GM04504 (cell line): ENCODE data around the gene FHIP1A.

ENCODE experiments used
- DNase-seq: peaks from one replicate; pipeline ENCODE4 v3.0.0-alpha.2; 2012; ENCODE audit warnings: low read depth

The FHIP1A gene

DNA sequence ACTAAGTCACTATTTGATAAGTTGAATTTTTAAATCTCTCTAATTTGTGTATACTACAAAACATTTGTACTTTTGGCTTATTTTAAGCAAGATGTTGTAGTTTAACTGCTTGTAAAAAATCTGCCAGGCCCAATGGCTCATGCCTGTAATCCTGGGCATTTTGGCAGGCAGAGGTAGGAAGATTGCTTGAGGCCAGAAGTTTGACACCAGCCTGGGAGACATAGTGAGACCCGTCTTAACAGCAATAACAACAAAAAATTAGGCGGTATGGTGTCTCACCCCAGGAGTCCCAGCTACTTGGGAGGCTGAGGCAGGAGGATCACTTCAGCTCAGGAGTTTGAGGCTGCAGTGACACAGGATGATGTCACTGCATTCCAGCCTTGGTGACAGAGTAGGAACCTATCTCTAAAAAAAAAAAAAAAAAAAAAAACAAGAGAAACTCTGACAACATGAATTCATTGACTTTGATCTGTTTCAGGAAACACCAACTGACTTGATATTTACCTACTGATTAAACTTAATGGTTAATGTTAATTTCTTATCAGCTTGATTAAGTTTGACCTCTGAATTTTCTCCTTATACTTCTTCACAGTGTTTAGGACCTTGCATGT, 8.9 kb downstream of the FHIP1A start:
- no peak for DNase-seq

DNA sequence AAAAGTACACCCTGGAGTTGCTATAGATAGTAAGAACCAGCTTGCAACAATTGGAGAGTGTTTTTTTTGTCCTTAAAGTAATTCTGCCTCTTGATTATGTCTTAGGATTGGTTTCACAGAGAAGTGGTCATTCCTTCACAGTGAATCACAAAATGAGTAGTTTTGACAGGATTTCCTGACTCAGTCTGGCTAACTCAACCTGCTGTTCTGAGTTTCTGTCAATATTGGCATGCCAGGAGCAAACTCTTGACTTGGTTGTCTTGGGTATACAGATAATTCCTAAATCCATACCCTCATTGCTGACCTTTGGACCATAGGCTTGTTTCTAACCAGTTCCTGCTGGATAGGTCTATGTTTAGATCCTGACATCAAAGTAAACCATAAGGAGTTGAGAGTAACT, 9.4 kb downstream of the FHIP1A start:
- DNase-seq = peak; percentile 63

DNA sequence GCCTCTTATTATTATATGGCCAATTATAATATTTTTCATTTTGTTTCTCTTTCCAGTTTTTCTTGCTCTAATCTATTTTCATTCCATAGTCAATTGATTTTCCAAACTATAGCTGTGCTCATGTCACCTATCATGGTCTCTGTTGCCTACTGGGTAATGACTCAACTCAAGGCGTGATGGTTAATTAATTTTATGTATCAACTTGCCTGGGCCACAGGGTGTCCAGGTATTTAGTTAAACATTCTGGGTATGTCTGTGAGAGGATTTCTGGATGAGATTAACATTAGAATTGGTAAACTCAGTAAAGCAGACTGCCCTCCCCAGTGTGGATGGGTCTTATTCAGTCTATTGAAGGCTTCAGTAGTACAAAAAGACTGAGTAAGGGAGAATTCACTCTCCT, 9.9 kb downstream of the FHIP1A start:
- DNase-seq = no peak

DNA sequence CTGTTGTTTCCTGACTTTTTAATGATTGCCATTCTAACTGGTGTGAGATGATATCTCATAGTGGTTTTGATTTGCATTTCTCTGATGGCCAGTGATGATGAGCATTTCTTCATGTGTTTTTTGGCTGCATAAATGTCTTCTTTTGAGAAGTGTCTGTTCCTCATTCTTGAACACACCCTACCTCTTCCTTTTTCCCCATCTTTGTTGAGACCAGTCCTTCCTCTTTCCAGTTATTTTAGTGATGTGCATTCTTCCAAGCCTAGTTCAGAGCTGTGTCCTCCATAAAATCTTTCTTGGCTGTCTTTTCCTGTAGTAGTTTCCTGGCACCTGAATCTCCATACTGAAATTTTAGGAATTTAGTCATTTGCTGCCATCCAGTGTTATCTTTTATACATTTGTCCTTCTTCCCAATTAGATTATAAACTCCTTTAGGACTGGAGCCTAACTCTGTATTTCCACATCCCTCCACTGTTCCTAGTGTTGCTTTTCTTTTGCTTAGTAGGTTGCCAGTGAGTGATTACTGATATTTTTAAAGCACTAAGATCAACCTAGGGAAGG, 11.4 kb downstream of the FHIP1A start:
- DNase-seq = peak; percentile 14

DNA sequence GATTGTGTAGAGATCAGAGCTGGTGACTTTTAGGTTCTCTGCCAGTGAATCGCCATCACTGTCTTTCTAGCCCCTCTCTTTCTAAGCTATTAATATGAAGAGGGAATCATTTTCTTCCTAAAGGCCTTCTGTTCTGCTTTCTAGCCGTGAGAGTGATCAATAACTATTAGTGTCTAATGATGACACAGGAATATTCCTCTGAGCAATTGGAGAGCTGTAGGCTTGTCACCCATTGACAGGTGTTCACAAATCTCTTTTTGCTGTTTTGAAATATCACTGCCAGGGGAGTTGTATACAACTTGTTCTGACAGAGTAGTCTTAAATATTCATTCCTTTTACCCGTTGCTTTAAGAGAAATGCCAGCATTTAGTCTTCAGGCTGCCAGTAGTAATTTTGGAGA, 13.9 kb downstream of the FHIP1A start:
- DNase-seq = no peak

DNA sequence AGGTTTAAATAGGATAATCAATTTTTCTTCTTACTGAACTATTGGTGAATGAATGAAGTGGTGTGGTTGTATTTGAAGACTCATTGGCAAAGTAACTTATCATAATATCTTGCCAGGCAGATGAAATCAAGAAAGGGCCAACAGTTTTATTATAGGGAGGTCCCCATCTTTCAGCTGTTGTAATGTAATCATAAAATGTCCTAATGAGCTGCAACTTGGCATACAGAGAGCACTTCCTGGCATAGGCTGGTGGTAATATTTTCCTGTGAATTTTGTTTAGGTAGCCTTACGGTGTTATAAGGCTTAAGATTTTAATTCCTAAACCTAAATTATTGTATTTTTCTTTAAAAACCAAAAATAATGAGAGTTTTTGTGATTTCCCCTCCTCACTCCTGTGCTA, 17.5 kb downstream of the FHIP1A start:
- DNase-seq = no peak

DNA sequence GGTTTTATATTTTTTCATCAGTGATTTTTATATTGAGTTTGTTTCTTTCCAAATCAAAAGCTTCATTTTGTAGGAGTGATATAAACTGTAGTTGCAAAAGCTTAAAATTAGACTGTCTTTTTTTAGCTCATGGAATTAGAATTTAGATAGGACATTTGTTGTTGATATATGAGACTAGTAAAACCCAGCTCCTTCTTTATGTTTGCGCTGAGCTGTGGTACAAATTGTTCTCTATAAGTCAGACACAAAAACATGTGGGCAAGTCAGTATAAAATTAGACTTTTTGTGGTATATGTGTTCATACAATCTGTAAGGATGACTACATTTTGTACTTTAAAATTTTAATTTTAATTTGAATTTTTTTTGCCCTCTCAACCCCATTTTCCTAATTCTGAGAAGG, 18.3 kb downstream of the FHIP1A start:
- DNase-seq = no peak

DNA sequence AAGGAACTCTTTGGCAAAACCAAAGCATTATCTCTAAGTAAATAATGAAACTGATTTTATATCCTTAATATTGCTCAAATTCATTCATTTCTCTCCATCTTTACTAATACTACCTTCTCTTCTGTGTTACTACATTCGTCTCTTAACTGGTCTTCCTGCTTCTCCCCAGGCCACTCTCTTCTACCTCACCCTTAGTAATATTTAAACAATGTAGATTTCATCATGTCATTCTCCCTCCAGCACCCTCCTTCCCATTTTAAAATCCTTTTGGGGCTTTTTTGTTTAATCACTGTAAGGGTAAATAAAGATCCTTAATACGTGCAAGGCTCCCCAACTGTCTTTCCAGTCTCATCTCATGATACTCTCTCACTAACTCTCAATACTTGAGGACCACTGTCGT, 19.4 kb downstream of the FHIP1A start:
- DNase-seq = no peak

DNA sequence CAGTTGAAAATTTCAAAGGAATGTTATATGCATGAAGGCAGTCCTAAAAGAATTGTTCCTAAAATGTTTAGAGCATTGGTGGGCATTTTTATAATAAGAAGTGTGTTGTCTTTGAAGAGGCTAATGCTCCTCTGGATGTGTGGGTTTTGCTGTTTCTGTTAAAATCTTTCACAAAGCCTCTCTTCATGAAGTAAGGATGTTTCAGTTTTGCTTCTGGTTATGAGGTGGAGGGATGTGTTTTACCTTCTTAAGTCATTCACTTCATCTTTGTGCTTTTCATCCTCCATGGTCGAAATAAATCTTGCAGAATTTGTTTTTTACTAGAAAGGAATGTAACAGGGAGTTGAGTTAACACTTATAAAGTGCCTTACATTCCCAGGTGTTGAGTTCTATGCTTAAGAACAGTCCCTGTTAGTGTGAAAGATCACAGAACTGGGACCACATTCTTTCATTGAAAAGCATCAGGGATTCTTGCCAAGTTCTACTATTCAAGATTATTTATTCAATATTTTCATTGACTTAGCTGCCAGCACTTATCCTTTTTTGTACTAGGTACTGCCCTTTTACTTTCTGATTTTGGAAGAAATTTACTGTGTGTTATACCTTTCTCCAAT, 21.1 kb downstream of the FHIP1A start:
- no peak for DNase-seq

DNA sequence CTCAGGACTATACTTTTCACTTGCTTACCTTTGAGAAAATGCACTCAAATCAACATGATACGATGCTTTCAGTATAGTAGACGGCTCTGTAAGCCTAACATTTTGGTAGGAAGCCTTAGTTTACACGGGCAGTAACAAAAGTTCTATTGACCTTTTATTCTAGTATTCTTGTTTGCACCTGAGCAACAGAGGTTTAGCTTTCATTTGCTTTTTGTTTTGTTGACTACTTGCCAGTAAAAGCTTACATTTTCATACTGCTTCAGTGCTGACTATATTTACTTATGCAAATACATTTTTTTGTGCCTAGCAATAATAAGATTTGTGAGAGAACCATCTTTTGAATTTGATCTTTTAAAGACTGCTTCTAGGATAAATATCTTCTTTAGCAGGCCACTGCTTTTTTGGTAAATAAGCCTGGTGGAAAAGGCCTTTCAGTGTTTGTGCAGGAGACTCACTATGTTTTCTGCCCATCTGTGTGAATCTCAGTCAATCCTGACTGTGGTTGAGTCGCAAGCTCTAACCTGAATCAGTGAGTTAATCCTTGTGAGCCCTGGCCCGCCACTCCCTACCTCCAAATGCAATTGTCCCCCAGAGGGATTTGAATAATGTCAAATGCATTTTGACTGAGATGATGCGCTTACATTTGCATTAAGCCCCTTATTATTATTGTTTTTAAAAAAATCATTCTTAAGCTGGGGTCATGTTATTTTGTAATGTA, 21.9 kb downstream of the FHIP1A start:
- DNase-seq = no peak

DNA sequence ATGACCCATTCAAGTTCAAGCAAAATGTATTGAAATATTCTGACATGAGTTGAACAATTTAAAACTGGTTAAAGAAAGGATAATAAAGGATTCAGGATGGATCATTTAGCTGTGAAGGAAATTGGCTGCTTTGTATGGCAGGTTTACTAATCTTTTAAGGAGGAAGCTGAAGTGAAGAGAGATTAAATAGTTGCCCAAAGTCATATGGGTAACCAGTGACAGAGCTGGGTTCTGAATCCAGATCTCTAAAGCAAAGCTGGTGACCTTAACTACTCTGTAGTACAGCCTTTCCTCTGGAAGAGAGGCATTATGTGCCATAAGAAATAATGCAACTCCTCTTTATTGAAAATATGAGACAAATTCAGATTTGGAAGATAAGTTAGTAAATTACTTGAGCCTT, 22.8 kb downstream of the FHIP1A start:
- no peak for DNase-seq

DNA sequence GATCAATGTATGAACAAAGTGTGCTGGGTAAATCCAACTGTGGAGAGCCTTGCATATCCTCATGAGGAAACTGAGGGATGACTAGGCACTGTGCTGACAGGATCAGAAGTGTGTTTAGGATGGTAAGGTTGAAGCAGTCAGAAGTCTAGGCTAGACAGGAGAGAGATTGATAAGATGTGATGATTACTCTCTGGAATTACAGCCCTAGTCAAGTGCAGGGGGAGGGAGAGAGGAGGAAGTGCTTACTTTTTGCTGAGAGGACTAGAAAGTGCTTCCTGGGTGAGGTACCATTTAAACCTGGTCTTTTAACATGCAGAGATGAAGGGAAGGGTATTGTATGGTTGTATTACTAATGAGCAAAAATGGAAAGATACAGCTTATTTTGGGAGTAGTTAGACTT, 23.7 kb downstream of the FHIP1A start:
- DNase-seq = no peak

DNA sequence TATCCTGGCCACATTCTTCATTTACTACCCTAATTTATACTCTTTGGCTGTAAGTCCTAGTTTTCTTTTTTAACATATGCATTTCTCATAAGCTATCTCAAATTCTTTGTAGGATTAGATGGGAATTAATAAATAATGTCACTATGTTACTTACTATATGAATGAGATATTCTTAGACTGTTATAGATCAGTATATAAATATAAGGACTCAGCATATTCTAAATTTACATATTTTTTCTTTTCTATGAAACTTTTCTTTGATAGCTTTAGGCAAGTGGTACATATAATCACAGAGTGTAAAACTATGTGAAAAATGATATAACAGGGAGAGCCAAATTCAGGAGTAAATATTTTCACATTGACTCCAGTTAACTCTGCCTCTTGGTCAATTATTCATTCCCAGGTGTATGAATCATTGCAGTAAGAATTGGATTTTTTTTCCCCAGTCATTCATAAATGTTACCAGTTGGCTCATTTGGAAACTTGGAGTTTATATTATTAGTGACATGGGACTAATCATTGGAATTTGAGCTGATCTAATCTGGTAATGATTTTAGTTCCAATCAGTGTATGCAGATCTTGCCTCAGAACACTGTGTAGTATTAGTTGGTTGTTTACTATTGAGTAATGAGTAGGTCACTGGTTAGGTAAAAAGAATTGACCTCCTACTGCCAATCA, 25.3 kb downstream of the FHIP1A start:
- DNase-seq = peak; percentile 18

DNA sequence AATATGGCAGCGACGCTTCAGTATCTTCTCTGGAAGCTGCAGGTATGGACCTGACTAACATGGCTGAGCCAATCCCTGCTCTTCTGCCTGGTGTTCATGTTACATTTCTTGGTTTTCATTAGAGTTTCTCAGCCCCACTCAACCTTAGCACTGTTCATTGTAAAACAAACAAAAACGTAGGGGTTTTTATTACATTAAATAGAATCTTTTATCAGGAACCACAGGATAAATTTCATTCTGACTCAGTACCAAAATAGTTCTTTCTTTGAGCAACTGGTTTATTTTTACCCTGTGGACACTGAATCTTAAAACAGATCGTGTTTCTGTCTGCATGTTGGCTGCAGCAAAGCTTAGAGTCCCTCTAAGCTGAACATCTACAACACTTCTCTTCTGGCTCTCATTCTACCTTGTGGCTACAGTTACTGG, 27.1 kb downstream of the FHIP1A start:
- no peak for DNase-seq

DNA sequence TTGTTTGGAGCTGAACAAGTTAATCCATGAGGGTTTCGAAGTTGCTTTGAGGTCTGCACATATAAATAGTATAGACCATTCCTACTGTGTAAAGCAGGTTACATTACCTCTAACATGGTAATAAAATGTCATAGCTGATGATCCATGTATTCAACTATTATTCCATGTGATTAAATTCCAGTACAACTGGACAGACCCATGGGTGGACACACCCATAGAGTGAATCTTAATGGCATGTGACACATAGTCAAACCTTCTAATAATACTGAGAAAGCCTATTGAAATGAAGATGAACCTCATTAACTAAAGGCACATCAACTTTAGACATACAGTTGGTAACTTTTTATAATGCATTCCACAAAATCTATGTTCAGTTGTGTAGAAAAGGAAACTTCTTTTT, 28.5 kb downstream of the FHIP1A start:
- no peak for DNase-seq

DNA sequence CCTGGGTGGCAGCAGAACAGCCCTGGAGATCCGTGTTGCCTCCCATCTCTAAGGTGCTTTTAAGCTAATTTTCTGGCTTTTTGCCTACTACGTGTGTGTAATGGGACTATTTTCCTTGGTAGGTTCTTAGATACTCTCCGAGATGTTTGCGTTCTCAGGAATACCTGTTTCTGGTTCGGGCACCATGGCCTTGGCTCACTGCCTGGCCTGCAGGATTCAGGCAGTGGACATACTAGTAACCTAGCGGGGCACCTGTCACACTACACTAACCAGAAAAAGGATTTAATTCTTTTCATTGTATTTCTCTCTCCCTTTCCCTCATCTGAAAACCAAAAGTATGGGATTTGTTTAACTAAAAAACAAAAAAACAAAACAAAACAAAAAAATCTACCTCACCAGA, 29.2 kb downstream of the FHIP1A start:
- DNase-seq = no peak

DNA sequence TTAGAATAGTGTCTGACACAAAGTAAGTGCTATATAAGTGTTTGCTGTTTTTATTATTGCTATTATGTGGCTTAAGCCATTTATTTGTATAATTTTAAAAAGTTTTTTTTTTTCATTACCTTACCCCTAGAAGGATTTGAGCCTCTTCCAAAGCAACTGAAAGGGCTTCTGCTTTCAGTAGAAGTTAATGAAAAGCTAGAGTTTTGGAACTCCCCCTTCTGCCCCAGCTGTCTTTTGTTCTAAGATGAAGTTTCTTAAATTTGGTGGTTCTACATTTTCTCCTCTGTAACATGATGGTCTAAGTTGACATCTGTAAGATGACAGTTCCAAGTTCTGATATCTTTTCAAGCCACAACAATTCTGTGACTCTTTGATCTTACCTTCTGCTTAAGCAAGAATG, 30.3 kb downstream of the FHIP1A start:
- DNase-seq = no peak

DNA sequence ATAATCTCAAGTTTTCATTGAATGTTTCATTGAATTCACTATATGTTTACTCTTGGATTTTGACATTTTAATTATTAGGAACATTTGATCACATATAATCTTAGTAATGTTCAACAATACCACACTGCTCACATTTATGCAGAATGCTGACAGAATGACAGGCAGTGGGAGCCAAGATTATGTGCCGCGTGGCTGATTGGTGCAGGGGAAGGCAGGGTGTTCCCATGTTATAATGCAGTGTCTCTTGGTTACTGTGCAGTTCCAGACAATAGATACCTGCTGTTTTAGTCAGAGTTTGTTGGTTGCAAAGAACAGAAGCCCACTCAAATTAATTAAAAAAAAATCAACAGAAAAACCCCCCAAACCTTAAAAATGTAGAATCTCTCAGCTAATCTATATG, 33.0 kb downstream of the FHIP1A start:
- DNase-seq = no peak

DNA sequence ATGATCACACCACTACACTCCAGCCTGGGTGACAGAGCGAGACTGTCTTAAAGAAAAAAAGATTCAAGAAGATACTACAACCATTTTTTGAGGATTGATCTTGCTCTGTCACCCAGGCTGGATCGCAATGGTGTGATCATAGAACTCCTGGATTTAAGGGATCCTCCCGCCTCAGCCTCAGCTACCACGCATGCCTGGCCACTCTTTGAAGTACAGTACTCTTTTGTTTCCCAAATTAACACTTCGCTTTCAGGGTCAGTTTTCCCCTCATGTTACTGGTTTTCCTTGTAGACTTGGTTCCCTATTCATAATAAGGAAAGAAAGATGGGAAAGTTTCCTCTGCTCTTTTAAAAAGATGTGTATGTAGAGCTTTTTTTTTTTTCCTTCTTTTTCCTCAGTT, 34.3 kb downstream of the FHIP1A start:
- DNase-seq = no peak

DNA sequence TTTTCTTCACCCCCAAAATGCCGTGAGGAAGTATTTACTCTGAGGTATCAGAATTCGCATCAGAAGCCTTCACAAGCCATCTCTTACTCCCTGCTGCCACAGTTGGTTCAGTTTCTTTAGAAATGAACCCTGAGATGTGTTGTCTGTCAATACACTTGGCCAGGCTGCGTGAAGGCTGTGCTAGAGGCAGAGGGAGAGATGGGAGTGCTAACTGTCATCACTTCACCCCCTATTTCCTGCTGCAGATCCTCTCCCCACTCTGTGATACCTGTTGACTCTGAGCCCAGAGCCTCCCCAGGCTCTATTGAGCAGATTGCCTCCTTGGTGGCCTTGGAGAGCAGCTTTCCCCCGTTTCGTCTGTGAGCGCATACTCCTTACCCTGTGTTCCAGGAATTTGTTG, 34.8 kb downstream of the FHIP1A start:
- no peak for DNase-seq

DNA sequence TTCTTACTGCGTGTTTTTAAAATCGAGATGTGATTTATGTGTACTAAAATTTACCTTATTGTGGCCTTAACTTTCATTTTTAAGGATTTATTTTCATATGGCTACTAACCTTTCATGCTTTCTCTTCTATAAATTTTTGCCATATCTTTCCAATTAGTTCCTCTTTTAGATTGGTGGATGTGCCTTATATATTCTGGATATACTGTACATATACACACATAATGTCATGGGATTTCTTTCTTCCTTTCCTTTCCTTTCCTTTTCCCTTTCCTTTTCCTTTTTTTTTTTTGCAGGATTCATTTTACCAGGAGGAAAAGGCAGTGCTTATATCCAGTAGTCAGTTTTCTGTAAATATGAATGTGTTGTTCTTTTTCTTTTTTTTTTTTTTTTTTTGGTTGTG, 37.2 kb downstream of the FHIP1A start:
- no peak for DNase-seq

DNA sequence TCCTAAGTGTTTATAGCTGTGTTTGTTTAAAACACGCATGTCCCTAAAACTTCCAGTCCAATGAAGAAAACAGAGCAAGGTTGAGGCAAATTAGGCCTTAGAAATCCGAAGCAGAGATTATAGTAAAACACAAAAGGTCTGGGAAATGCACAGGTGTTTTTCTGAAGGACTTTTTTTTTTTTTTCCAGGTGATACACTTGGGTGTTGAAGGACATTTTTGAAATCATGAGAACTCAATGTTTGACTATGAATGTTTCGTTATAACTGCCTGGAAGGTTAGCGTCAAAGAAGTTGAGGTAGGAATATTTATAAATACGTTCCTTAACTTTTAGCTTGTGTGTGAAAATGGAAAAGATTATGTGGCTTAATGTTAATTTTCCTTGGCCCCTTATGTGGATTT, 45.5 kb downstream of the FHIP1A start:
- DNase-seq = no peak

DNA sequence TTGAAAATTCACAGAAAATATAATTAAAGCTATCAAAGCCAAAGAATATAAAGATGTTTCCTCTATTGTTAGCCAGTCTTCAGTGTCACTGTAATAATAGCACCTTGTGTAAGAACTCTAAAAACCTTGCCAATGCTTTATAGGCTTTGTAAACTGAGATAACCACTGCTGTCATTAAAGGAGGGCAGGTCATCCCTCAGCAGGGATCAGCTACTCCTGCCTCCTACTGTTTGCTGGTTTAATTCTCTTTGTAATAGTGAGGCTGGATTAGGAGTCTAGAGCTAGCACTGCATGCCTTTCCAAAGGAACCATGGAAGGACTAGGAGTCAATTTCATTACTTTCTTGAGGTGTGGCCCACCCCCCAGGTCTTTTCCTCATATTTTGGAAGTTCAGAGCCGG, 46.2 kb downstream of the FHIP1A start:
- no peak for DNase-seq
